GM12874 (cell line): Measurements from ENCODE around the gene LPP.

Experiments
- TF ChIP-seq, protein P1 (sequence below): IDR thresholded peaks from 2 replicates; pipeline ENCODE4 v1.5.1; 2011; ENCODE audit warnings: low read depth, mild to moderate bottlenecking, control low read depth, low read length, moderate library complexity; ENCODE audit not compliant: insufficient read depth

LPP gene

DNA sequence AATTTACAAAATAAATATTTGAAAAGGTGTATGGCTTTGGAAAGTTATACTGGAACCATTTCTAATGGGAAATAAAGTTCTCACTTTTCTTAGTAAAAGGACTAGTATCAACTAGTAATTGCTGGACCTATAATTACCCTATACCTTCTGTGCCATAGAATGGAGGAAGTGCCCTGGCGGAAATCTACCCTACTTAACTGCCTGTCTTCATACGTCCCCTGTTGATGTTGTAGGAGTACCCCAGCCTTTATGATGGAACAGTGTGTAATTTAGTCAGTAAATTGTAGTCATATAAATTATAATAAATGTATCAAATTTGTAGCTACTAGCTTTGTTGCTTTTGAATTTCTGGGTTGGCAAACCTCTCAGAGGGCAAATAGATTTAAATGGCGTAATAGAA is 149.9 kb downstream of the LPP start:
- TF ChIP-seq, protein P1, sequence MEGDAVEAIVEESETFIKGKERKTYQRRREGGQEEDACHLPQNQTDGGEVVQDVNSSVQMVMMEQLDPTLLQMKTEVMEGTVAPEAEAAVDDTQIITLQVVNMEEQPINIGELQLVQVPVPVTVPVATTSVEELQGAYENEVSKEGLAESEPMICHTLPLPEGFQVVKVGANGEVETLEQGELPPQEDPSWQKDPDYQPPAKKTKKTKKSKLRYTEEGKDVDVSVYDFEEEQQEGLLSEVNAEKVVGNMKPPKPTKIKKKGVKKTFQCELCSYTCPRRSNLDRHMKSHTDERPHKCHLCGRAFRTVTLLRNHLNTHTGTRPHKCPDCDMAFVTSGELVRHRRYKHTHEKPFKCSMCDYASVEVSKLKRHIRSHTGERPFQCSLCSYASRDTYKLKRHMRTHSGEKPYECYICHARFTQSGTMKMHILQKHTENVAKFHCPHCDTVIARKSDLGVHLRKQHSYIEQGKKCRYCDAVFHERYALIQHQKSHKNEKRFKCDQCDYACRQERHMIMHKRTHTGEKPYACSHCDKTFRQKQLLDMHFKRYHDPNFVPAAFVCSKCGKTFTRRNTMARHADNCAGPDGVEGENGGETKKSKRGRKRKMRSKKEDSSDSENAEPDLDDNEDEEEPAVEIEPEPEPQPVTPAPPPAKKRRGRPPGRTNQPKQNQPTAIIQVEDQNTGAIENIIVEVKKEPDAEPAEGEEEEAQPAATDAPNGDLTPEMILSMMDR: no peak

DNA sequence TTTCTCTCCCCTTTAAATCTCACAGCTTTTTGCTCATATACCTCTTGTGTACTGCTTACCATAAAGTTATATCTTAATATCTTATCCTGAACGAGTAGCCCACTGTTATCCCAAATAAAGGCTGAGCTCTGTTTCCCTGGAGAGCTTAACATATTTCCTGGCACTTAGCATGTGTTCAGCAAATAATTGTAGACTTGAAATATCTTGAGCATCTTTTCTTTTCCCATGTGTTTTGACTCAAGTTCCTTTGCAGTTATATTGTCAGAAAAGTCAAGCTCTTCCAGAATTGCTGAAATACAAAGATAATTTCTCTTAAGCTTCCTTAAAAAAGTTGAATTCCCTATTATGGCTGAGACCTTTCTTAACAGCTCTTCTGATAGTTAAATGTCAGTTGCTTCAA is 150.5 kb downstream of the LPP start:
- TF ChIP-seq, protein P1: no peak

DNA sequence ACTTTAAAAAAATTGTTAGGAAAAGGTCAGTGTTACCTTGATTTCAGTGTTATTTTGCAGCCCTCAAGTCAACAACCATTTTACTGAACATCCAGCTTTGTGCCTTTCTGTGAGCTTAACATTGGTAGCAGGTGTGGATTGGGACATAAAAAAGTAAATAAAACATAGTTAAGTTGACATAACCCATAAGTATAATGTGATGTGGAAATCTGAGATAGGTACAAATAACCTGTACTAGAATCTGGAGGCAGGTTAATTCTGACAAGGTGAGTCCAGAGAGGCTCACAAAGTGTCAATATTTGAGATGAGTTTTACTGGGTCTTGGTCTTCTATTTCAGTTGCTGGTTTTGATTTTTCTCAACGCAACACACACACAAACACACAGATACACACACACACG is 151.3 kb downstream of the LPP start:
- TF ChIP-seq, protein P1: no peak

DNA sequence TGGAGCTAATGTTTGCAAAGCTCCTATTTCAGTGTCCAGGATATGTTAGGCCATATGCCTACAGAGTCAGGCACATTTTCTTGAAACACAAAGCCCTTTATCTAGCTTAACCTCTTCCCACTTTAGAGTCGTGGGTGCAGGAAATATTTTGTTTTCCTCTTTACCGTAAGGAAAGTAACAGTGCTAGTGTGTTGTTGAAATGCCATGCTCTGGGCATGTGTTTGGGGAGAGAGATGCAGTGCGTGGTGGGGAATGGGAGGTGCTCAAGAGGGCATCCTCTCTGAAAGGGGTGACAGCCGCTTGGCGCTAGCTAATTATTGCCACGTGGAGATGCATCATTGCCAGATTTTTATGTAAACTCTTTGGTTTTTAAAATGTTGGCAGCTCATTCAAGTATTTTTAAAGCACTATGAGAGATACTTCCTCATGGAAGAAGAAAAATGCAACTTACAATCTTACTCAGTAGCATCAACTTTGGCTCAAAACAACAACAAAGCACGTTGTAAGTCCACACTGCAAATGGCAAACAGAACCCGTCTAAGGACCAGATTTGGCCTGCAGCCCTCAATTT is 152.6 kb downstream of the LPP start:
- TF ChIP-seq, protein P1: no peak

DNA sequence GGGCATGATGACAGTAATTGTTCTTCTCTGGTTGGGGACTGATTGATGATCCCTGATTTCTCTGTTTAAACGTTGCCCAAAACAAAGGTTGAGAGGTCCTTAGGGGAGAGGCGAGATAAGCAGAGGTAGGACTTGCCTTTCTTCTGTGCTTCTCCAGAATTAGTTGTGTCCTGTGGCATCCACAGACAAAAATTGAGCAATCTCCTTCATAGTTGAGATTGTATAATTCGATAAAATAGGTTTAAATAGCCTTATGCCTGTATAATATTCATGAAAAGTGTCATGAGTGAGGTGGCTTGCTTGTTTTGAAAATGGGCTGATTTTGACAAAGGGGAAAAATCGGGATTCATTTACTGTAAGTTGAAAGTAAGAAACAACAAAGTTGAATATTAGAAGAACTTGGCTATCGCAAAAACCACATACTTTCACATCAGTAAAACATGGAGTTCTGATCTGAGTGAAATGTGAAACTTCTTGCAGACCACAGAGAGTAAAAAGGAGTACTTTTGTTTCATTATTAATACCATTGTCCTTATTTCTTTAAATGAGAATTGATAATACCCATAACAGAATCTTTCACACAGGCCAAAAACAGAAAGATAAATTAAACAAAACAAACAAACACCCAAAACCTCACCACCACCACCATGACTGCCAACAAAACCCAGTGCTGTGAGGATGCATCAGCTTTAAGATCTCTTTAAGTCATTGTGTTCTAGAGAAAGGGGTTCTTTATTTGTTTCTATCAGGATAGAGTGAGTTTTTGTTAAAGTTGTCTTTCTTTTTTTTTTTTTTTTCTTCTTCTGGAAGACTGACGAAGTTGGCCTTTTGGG is 155.7 kb downstream of the LPP start:
- TF ChIP-seq, protein P1: no peak

DNA sequence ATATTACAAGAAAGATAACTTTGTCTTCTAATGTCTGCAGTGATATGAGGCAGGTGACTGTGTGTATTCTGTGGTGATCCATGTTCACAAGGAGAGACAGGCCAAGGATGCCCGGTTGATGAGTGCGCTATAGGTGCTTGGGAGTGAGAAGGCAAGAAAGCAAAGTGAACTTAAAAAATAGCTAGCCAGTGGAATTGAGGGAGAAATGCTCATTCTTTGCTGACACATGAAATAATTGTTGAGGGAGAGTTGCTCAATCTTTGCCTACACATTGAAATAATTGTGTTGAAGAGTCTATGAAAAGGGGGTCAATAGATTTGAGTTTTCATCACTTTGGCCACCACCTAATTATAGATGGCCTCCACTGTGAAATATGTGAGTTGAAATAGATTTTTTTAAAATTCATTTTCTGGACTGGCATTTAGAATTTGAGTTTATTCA is 156.3 kb downstream of the LPP start:
- TF ChIP-seq, protein P1: no peak

DNA sequence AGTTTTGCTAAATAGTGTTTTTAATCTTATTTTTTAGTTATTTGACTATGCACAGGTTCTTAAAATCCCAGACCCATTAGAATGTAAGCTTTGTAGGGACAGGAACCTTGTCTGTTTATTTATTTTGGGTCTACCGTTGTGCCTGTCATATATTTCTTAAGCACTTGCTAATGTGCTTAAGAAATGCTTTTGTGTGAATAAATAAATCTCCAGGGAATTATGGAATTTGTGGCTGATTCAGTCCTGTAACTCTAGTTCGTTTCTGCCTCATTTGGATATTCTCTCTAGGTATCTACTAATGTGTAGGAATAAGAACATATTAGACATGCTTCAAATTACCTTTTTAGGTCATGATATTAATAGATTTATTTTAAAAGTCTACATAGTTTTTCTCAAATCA is 161.6 kb downstream of the LPP start:
- TF ChIP-seq, protein P1: no peak
